DMS 273 treated with DMSO at 0.1 percent for 48 hours (cell line): ENCODE results near the gene LHX5.
A peak's percentile ranks its signal among the peaks of the same experiment; 100 is the strongest.

Experiments used
- DNase-seq: peaks from one replicate; lab custom pipeline; 2025; lab: John Stamatoyannopoulos, UW

LHX5 gene

GRCh38 chr12:113439301-113439597, 32.4 kb downstream of the LHX5 start:
- DNase-seq: no peak

DNA sequence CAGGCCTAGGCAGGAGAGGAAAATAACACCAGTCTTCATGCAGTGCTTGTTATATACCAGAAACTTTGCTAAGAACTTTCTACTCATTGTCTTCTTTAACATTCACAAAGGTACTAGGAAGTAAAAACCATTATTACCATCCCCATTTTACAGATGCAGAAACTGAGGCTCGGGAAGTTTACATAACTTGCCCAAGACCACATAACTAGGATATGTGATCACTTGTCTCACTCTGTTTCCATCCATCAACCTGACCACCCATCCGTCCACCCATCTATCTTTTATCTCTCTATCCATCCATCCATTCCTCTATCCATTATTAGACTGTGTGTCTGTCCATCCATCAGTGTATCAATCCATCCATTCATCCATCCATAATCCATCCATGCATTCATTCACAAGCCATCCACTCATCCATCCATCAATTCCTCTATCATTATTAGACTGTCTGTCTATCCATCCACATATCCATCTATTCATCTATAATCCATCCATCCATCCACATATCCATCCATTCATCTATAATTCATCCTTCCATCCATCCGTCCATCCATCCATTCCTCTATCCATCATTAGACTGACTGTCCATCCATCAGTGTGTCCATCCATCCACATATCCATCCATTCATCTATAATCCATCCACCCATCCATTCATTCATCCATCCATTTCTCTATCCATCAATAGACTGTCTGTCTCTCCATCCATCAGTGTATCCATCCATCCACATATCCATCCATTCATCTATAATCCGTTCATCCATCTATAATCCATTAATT, 33.0 kb downstream of the LHX5 start:
- no peak for DNase-seq

DNA sequence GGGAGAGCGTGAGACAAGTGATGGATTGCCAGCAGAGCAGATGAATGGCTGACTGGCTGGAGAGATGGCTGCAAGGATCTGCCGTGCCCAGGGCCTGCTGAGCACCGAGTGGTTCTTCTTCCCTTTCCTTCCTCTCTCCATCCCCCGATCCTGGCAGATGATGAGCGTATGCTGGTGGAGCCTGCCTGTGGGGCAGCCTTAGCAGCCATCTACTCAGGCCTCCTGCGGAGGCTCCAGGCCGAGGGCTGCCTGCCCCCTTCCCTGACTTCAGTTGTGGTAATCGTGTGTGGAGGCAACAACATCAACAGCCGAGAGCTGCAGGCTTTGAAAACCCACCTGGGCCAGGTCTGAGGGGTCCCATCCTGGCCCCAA, 34.0 kb downstream of the LHX5 start:
- DNase-seq: no peak

DNA sequence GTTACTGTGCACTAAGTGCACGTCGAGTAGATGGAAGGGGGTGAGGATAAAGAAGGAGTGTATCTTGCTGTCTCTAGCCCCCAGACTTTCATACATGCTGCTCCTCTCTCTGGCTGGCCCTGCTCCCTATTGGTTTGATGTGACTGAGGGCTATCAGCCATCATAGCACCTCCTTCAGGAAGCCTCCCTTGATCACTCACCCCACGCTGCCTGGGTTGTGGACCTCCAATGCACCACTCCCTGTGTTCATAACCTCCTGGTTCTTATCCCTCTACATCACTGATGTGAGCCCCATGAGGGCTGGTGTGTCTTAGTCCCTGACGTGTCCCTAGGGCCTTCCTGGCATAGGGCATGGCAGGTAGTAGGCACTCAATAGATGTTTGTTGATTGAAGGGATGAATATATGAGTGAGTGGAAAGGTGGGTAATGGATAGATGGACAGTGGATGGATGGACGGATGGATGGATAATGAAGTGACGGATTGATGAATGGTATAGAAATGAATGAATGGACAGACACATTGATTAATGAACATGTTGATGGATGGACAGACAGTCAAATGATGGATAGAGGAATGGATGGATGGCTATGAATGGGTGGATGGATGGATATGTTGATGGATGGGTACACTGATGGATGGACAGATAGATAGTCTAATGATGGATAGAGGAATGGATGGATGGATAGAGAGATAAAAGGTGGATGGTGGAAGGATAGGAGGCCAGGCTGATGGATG, 34.5 kb downstream of the LHX5 start:
- DNase-seq: no peak

DNA sequence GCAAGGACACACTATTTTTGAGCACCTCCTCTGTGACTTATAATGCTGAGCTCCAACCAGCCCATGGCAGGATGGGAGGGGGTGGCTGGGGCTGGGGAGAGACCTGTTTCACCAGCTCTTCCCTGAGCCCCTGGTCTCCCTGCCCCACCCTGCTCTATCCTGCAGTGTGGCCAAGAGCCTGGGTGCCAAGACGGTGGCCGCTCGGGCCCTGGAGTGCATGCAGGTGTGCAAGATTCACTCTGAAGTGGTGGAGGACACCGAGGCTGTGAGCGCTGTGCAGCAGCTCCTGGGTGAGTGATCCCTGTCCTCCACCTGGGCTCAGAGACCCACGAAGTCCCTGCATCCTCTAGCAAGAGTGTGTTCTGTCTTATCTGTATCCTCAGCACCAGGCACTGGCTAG, 35.1 kb downstream of the LHX5 start:
- no peak for DNase-seq

GRCh38 chr12:113435367-113435766, 36.3 kb downstream of the LHX5 start:
- DNase-seq: no peak

- no peak for DNase-seq
Measured at GRCh38 chr12:113432986-113433385, 38.7 kb downstream of the LHX5 start.

DNA sequence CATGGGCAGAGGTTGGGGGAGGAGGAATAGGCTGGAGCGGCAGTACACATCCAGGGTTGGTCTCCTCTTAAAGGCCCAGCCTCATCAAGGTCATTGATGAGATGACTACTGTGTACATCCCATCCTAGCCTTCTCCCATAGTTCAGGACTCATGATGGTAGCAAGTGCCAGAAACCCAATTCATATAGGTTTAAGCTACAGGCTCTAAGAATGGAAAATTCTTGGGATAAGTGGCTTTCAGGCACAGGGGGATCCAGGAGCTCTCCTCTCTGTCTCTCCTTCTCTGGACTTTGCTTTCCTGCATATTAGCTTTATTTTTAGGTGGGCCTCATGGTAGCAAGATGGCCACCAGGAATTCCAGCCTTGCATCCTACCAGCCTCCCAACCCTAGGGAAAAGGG, 43.2 kb downstream of the LHX5 start:
- DNase-seq: no peak

GRCh38 chr12:113427882-113428281, 43.8 kb downstream of the LHX5 start:
- DNase-seq: no peak

DNA sequence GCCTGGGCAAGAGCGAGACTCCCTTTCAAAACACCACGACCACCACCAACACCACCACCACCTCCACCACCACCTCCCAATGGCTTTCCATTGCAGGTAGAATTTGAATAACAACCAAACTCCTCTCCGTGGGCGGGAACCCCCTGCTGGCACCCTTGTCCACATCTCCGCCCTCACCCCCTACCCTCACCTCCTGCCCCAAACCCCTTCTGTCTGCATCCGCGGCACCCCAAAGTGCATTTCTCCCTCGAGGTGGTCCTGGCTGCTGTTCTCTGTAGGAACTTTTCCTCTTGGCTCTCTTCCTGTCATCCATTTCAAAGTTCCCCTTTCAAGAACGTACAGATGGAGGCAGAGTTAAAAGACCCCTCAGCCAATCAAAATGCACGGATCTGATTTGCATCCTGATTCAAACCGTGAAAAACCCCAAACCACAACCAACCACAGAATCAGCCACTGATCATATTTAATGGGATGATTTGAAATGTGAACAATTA, 45.7 kb downstream of the LHX5 start:
- no peak for DNase-seq

DNA sequence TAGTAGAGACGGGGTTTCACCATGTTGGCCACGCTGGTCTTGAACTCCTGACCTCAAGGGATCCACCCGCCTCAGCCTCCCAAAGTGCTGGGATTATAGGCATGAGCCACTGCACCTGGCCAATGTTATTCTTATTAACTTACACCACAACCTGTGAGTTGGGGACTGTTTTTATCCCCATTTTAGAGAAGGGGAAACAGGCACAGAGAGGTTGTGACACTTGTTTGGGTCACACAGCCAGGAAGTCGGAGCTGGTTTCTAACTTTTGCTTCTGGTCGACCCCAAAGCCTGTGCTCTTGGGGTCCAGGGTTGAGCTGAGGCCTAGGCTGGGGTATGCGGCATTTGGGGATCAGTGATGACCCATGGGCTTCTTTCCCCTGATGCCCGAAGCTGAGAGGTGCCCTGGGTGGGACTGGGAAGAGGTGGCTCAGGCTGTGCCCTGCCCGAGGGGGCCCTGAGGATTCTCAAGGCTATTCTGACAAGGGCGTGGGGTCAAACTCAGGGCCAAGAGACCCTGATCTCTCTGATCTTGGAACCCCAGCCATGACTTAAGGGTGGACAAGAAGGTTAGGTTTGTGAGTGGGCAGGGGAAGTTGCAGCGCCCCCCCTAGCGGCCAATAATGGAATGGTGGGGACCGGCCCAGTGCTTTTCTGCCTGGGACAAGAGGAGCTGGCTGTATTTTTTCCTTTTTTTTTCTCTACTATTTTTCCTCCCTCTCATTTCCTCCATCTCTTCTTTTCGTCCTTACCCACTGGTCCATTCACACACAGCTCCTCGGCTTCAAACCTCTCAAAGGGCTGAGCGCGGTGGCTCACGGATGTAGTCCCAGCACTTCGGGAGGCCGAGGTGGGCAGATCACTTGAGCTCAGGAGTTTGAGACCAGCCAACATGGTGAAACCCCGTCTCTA, 46.5 kb downstream of the LHX5 start:
- DNase-seq: no peak

DNA sequence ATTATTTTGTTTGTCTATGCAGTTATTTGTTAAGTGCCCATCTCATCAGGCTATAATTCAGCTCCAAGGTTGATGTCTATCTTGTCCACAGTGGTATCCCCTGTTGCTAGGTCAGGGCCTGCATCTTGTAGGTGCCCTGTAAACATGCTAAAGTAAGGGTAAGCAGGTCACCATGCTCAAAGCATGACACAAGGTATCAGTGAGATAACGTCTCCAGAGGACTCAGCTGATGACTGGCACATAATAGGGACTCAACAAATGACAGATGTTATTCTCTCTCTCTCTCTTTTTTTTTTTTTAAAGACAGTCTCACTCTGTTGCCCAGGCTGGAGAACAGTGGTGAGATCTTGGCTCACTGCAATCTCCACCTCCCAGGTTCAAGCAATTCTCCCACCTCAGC, 47.2 kb downstream of the LHX5 start:
- no peak for DNase-seq

DNA sequence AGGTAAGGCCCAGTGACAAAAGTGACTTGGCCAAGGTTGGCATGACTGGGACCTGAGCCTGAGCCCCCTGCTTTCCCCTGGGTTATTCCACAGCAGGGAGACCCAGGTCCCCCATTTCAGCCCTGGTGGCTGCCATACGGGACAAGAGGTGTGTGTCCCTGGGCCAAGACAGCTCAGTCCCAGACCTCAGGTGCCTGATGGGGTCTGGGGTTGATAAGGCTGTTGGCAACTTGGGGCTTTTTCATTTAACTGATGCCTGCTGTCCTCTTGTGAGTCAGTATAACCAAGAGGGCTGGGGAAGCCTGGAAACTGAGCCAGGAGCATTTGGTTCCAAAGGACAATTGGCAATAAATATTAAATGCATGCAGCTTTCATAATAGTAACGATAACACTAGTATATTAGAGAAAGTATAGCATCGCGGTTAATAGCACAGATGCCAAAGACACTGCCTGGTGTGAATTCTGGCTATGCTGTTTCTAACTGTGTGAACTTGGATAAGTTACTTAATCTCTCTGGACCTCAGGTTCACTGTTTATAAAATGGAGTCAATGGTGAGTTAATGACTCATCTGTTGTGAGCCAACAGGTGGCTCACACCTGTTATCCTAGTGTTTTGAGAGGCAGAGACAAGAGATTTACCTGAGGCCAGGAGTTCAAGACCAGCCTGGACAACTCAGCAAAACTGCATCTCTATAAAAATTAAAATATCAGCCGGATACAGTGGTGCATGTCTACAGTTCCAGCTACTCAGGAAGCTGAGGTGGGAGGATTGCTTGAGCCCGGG, 48.6 kb downstream of the LHX5 start:
- DNase-seq: no peak

GRCh38 chr12:113422030-113422885, 49.4 kb downstream of the LHX5 start, which contains the start of gene SDSL:
TSS of gene SDSL (plus strand) at chr12:113422380. CDS start at chr12:113427983, 5,603 bp downstream.
- DNase-seq: peak; percentile 22

DNA sequence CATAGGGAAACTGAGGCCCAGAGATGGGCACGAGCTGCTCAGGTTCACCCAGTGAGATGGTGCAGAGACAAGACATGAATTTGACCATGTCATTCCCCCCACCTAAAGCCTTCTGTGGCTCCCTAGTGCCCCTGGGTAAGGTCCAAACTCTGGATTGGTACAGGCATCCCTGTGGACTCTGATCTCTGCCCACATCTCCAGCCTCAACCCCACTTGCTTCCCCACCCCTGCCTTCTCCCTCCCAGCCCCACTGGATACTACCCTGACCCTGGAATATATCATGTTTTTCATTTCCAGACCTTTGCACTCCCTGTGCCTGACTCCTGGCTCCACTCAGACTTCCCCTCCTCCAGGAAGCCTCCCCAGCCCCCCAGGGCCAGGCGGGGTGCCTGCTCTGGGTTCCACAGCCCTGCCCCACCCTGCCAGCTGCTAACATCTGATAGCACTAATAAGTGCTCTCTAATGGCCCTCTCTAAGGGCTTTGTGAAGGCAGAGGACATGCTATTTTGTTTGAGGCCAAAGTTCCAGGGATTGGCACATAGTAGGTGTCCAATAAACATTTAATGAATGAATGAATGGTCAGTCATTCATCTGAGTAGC, 50.6 kb downstream of the LHX5 start:
- DNase-seq: no peak

GRCh38 chr12:113418213-113418879, 53.3 kb downstream of the LHX5 start:
- DNase-seq: no peak

GRCh38 chr12:113416091-113416754, 55.4 kb downstream of the LHX5 start:
- no peak for DNase-seq

- no peak for DNase-seq
Measured at GRCh38 chr12:113414519-113415038, 57.1 kb downstream of the LHX5 start.

DNA sequence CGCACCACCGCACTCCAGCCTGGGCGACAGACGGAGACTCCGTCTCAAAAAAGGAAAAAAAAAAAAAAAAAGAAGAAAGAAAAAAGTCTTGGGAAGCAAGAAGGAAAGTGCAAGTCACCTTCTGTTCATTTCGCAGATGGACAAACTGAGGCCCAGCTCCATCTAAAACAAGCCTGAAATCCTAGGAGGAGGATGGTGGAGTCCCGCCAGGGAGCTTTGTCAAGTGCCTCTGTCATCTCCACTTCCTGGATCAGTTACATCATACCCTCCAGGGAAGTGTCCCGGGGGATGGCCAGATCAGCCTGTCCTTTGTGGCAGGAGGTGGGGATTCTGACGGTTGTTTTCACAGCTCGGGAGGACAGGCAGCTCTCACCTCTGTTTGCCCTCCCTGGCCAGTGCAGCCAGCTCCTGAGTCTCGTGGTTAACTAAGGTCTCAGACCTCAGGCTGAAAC, 58.2 kb downstream of the LHX5 start:
- DNase-seq: no peak
